Stomach (tissue), 4 donors: ENCODE results near the gene TLE2.
"Not testable (repeated sequence)": the region's sequence is repeated elsewhere in the genome, so short reads cannot be mapped to it uniquely, and the experiment has no call there.

ENCODE experiments used
- EP300 ChIP-seq: sonication (generic); formaldehyde crosslinking; IDR thresholded peaks from one replicate; pipeline ENCODE4 v1.6.1; 2017; ENCODE audit warnings: antibody characterized with exemption
- POLR2A ChIP-seq, 4 donors: fragments of 450-650 bp; IDR thresholded peaks; one replicate each; pipeline ENCODE4 v1.6.1; 2016; ENCODE audit warnings: antibody characterized with exemption in 4 of 4, control low read depth in 2 of 4, mild to moderate bottlenecking in 1 of 4, moderate library complexity in 1 of 4
- POLR2AphosphoS5 ChIP-seq, 3 donors: sonication (generic); formaldehyde crosslinking; IDR thresholded peaks; one replicate each; pipeline ENCODE4 v1.6.1; 2016; ENCODE audit warnings: antibody characterized with exemption in 3 of 3
- TF ChIP-seq, protein P1 (sequence below), 7 experiments: fragments of 450-650 bp in 4 of 7; fragments of 200-600 bp in 3 of 7; sonication (generic) in 3 of 7; IDR thresholded peaks; one replicate each; pipeline ENCODE4 v1.5.1; 2016 to 2019; ENCODE audit warnings: antibody characterized with exemption in 7 of 7, control low read depth in 2 of 7, mild to moderate bottlenecking in 1 of 7

DNA sequence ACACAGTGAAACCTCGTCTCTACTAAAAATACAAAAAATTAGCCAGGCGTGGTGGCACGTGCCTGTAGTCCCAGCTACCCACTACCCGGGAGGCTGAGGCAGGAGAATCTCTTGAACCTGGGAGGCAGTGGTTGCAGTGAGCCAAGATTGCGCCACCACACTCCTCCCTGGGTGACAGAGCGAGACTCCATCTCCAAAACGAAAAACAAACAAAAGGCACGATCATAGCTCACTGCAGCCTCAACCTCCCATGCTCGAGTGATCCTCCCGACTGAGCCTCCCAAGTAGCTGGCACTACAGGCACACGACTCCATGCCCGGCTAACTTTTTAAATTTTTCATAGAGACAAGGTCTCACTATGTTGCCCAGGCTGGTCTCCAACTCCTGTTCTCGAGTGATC lies 17.0 kb downstream of the TLE2 start:
- not testable (repeated sequence) for TF ChIP-seq POLR2AphosphoS5 (IDR thresholded peaks at IDR 0.05); POLR2A (IDR thresholded peaks at IDR 0.05); EP300
- TF ChIP-seq, protein P1, sequence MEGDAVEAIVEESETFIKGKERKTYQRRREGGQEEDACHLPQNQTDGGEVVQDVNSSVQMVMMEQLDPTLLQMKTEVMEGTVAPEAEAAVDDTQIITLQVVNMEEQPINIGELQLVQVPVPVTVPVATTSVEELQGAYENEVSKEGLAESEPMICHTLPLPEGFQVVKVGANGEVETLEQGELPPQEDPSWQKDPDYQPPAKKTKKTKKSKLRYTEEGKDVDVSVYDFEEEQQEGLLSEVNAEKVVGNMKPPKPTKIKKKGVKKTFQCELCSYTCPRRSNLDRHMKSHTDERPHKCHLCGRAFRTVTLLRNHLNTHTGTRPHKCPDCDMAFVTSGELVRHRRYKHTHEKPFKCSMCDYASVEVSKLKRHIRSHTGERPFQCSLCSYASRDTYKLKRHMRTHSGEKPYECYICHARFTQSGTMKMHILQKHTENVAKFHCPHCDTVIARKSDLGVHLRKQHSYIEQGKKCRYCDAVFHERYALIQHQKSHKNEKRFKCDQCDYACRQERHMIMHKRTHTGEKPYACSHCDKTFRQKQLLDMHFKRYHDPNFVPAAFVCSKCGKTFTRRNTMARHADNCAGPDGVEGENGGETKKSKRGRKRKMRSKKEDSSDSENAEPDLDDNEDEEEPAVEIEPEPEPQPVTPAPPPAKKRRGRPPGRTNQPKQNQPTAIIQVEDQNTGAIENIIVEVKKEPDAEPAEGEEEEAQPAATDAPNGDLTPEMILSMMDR (IDR thresholded peaks at IDR 0.05) = not testable (repeated sequence)
